HG03159 (cell line): ENCODE results near the gene RMI2.
A peak's percentile ranks its signal among the peaks of the same experiment; 100 is the strongest.
"Not testable (repeated sequence)": the region's sequence is repeated elsewhere in the genome, so short reads cannot be mapped to it uniquely, and the experiment has no call there.

Experiments
- ATAC-seq: cut with Tn5 transposase; IDR thresholded peaks from one replicate; pipeline ENCODE4 v1.9.1; 2021; ENCODE audit warnings: mild to moderate bottlenecking, moderate library complexity; ENCODE audit not compliant: unreplicated experiment

RMI2 gene

DNA sequence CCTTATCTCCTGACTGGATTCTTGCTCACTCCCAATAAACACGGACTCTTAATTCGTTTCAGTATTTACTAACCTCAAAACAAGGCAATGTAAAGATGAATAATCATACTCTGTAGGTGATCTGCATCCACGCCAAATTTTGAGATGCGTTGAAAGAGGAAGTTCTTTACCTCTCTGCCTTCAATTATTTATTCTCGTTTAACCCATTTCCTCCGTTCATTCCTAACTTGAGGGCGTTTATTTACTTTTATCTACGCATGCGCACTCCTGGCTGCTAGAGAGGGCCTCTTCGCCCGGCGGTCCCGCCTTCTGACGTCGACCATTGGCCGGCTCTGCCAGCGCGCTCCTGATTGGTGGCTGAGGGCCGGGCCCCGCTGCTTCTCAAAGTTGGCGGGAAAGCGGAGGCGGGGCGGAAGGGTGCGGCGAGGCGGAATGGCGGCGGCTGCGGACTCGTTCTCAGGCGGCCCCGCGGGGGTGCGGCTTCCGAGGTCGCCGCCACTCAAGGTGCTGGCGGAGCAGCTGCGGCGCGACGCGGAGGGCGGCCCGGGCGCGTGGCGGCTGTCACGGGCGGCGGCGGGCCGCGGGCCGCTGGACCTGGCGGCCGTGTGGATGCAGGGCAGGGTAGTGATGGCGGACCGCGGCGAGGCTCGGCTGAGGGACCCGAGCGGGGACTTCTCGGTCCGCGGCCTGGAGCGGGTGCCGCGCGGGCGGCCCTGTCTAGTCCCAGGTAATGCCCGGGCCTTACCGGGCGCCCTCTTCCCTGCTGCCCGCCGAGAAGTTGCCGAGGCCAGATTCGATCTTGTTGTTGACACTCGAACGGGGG is at the start of gene RMI2:
TSS of gene RMI2 (plus strand) at position 420 of the 823 bp plus-strand sequence. CDS start at position 433, 13 bp downstream.
- ATAC-seq, result peak; percentile 98

GRCh38 chr16:11295672-11296071 is 49.6 kb upstream of the RMI2 start:
- no peak for ATAC-seq

GRCh38 chr16:11296351-11296705 is 48.9 kb upstream of the RMI2 start:
- ATAC-seq, result no peak

DNA sequence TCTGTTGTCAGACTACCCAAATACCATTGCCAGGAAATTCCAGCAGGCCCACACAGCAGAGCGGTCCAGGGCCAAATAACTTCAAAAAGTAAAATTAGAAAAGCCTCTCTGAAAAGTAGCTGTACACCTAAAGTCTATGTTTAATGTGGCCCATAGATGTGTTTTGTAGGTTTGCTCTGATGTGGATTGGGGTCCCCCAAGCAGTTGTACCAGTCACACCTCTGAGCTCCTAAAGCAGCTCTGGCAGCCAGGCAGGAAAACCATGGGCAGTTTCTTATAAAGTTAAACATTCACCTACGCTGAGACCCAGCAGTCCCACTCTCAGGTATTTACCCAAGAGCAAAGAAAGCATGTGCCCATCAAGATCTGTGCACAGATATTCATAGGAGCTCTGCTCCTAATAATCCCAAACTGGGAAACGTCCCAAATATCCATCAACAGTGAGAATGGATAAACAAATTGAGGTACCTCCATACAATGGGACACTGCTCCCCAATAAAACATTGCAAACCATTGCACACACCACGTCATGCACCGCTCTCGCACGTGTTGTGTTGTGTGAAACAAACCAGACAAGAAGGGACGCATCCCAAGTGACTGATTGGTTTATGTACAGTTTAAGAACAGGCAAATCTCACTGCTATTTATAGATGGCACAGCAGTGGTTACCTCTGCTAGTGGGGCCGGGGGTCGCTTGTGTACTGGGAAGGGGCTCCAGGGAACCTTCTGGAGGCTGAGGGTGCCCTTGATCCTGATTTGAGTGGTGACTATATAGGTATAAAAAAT is 48.4 kb upstream of the RMI2 start:
- peak; percentile 19 for ATAC-seq

GRCh38 chr16:11297492-11298142 is 47.6 kb upstream of the RMI2 start:
- peak; percentile 74 for ATAC-seq

DNA sequence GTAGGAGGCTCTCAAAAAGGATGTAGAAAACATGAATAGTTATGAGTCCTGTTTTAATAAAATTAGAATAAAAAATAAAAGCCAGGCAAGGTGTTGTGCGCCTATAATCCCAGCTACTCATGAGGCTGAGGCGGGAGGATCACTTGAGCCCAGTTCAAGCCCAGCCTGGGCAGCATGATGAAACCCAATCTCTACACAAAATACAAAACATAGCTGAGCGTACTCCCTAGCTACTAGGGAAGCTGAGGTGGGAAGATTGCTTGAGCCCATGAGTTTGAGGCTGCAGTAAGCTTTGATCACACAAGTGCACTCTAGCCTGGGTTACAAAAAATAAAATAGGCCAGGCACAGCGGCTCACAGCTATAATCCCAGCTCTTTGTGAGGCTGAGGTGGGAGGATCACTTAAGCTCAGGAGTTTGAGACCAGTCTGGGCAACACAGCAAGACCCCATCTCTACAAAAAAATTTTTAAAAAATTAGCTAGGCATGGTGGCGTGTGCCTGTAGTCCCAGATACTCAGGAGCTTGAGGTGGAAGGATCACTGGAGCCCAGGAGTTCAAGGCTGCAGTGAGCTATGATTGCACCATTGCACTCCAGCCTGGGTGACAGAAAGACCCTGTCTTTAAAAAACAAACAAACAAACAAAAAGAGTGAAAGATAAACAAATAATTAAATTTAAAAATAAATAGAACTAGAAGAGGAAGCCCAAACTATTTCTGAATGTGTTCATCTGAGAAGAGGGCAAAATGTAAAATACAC is 46.9 kb upstream of the RMI2 start:
- ATAC-seq, result no peak

GRCh38 chr16:11298950-11299547 is 46.2 kb upstream of the RMI2 start:
- ATAC-seq, result not testable (repeated sequence)

DNA sequence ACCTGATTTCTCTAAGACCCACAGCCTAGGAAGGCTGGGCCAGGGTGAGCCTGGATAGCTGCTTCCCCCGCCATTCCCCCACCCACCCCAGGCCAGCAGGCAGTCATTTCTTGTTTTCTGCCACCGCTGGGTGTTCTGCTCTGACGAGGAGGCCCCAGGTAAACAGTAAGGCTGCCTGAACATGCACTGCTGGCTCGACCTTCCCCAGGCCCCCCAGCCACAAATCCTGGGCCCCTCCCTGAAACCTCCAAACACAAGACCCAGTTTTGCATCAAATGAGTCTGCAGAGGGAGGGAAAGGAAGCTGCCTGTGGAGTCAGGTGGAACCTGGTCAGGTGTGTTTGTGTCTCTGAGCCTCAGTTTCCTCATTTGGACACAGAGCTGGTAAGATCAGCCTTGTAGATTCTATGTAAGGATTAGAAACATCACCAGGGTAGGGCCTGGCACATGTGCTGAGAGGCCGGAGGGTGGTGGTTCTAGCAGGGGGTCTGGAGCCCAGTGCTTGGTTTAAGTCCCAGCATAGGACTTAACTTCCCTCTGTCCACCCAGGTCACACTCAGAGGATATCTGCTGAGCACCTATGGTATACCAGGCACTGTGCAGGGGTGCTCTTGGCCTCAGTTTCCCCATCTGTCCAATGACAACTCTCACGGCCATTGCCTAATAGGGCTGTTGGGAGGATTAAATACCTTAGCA is 45.2 kb upstream of the RMI2 start:
- ATAC-seq, result no peak

DNA sequence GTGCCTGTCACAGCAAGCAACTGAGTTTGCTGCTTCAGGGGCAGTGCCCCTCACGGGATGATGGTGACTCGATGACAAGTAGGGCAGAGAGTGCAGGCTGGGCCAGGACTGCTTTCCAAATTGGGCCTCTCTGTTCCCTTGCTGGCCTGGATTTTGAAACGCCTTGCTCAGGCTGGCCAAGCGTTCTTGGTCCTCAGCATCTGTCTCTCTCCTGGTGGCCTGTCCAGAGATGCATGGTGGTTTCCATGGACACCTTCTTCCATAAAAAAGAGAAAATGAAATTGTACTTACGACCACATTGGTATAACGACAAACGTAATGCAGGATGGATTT is 44.7 kb upstream of the RMI2 start:
- no peak for ATAC-seq

GRCh38 chr16:11301645-11302501 is 43.4 kb upstream of the RMI2 start:
- ATAC-seq, result no peak

DNA sequence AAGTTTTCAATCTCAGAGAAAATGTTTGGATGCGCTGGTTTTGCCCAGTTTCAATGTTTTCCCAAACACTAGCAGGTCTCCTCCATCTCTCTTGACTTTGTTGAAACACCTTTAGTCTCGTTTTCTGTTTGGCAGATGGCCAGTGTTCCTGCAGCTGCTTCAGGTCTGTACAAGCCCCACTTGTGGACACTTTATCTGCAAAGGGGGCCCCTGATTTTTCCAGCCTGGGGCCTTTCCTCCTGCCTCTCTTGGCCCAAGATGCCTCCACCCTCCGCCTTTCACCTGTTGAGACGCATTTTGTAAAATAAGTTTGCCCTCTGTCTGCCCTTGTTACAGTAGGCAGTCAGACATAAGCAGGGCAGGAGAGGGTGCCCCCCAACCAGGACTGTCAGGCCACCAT is 42.3 kb upstream of the RMI2 start:
- ATAC-seq, result no peak

DNA sequence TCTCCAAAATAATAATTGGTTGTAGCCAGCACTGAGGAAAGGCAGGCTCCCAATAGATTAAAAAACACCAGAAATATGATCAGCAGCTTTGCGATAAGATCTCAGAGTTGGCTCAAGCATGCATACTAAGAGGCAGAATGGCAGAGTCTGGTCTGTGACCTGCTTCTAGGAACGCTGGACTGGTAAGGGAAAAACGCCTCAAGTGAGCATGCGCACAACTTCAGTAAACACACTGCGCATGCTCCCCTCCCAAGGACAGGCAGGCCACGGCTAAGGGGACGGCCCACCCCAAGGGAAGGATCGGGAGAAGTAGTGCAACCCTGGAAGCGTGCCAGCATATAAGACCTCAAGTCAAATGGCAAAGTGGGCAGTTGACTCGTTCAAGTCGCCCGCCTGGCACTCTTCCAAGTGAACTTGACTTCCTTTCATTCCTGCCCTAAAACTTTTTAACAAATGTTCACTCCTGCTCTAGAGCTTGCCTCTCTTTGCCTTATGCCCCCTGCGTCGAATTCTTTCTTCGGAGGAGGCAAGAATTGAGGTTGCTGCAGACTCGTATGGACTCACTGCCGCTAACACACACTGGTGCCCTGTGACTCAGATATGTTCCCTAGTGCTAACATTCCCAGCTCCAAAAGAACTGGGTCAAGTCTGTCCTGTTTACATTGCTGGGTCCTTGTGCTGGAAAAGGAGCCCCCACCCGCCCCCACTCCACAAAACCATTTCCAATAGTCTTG is 41.7 kb upstream of the RMI2 start:
- no peak for ATAC-seq

GRCh38 chr16:11306381-11306780 is 38.9 kb upstream of the RMI2 start:
- ATAC-seq, result no peak

- ATAC-seq, result no peak
These were observed 38.1 kb upstream of the RMI2 start for GRCh38 chr16:11306997-11307638.

DNA sequence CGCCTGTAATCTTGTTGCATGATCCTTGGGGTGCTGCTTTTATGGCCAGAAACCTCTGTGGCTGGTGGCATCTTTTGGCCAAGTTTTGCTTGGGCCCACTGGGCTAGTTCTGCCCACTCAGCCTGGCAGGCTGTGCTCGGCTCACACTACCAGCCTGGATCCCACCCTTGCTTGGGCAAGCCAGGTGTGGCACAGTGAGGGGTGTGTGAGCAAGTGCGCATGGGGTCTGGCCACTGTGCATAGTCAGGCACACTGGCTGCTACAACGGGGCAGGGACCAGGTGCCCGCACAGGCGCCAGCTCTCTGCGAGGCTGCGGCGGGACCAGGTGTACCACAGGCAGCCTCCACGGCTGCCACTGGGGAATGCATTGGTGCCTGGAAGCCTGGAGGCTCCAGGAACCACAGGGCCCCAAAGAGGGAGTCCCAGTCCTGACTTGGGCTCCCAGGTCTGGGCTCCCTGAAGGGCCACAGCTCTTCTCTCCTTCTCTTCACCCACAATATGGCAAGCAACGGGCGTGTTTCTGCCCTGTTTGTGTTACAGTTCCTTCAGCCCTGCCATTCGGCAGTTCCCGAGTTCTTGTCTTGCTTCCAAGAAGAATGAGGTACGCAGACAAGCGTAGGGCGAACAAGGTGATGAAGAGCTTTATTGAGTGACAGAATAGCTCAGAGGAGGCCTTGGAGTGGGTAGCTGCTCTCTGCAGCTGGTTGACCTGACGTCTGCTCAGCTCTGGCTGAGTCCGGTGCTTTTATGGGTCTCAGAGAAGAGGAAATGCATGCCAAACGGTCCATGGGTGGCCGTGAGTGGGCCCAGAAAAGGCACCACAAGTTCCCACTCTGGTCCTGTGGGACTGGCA is 37.4 kb upstream of the RMI2 start:
- no peak for ATAC-seq

DNA sequence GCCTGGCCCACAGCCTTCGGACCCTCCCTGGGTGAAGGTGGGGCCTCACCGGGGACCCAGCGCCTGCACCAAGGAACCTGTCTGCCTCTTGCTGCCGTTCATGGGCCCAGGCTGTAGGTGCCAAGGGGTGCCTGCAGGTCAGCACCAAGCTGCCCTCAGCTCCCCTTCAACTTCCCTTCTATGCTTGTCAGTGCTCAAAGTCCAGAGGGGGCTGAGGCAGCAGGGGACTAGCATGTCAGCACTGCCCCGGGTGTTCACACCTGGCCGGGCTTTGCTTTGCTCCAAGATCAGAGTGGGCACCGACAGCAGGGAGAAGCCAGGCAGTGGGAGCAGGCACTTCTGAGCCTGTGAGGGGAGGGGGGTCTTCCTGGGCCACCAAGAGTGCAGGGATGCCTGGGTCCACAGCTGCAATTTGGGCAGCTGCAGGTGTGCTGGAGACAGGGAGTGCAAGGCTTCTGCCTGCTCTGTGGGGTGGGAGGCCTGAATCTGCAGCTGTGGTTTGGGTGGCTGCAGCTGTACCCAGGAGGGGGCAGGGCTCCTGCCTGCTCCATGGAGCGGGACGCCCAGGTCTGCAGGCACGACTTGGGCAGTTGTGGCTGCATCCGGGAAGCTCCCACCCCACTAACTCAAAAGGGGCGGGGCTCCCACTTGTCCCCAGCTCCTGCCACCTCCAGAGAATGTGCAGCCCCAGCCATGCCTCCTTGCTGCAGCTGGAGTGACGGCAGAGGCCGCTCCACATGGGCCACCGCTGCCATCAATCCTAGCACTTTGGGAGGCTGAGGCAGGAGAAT is 36.6 kb upstream of the RMI2 start:
- no peak for ATAC-seq
